HG03378 (cell line): ENCODE data around the gene RNF144A.

Experiments used
- ATAC-seq: cut with Tn5 transposase; IDR thresholded peaks from one replicate; pipeline ENCODE4 v1.9.1; 2021; ENCODE audit warnings: mild to moderate bottlenecking, moderate library complexity; ENCODE audit not compliant: unreplicated experiment

RNF144A gene

GRCh38 chr2:6968319-6969100, 51.3 kb downstream of the RNF144A start:
- no peak for ATAC-seq

- ATAC-seq: no peak
These were observed 53.3 kb downstream of the RNF144A start for GRCh38 chr2:6970551-6970950.

- no peak for ATAC-seq
These were observed 53.8 kb downstream of the RNF144A start for GRCh38 chr2:6970976-6971480.

GRCh38 chr2:6971502-6971901, 54.3 kb downstream of the RNF144A start:
- no peak for ATAC-seq

- ATAC-seq: no peak
These were observed 55.0 kb downstream of the RNF144A start for GRCh38 chr2:6972067-6972710.

GRCh38 chr2:6973895-6974545, 56.8 kb downstream of the RNF144A start:
- no peak for ATAC-seq

- ATAC-seq: no peak
These were observed 58.8 kb downstream of the RNF144A start for GRCh38 chr2:6975988-6976387.

- ATAC-seq: no peak
These were observed 60.0 kb downstream of the RNF144A start for GRCh38 chr2:6977113-6977741.

- no peak for ATAC-seq
These were observed 60.6 kb downstream of the RNF144A start for GRCh38 chr2:6977786-6978185.

- no peak for ATAC-seq
These were observed 61.8 kb downstream of the RNF144A start for GRCh38 chr2:6978991-6979390.

GRCh38 chr2:6982449-6982848, 65.2 kb downstream of the RNF144A start:
- no peak for ATAC-seq

GRCh38 chr2:6982934-6983589, 65.8 kb downstream of the RNF144A start:
- no peak for ATAC-seq

- no peak for ATAC-seq
These were observed 69.2 kb downstream of the RNF144A start for GRCh38 chr2:6986301-6986911.

- no peak for ATAC-seq
These were observed 69.7 kb downstream of the RNF144A start for GRCh38 chr2:6986912-6987361.

GRCh38 chr2:6990871-6991270, 73.7 kb downstream of the RNF144A start:
- ATAC-seq: no peak

- no peak for ATAC-seq
These were observed 75.6 kb downstream of the RNF144A start for GRCh38 chr2:6992794-6993228.

- ATAC-seq: no peak
These were observed 76.0 kb downstream of the RNF144A start for GRCh38 chr2:6993229-6993640.

GRCh38 chr2:6993936-6994335, 76.7 kb downstream of the RNF144A start:
- no peak for ATAC-seq

- no peak for ATAC-seq
These were observed 77.4 kb downstream of the RNF144A start for GRCh38 chr2:6994536-6995128.
